ENCODE results near the gene DPYSL5.

GRCh38 chr2:26801328-26801727 is 46.6 kb upstream of the DPYSL5 start:
- TF ChIP-seq GATA3 (IDR thresholded peaks at IDR 0.05; ENCODE audit: low read depth, low read length) = no peak
- TF ChIP-seq GATA2 (IDR thresholded peaks at IDR 0.05; ENCODE audit: low read depth, low read length) = no peak
